ENCODE measurements around the gene PHYHIPL.
"Not testable (repeated sequence)": the region's sequence is repeated elsewhere in the genome, so short reads cannot be mapped to it uniquely, and the experiment has no call there.

The PHYHIPL gene

GRCh38 chr10:59206204-59206720 lies 29.8 kb downstream of the PHYHIPL start:
- DNase-seq (ENCODE audit: low read depth in 2 of 2), result no peak

GRCh38 chr10:59212301-59212798 lies 35.9 kb downstream of the PHYHIPL start:
- DNase-seq (ENCODE audit: low read depth in 2 of 2), result no peak

GRCh38 chr10:59214160-59214559 lies 37.7 kb downstream of the PHYHIPL start:
- DNase-seq (ENCODE audit: low read depth in 2 of 2), result no peak

- DNase-seq (ENCODE audit: low read depth in 2 of 2), result no peak
Observed at GRCh38 chr10:59216178-59216869, 39.9 kb downstream of the PHYHIPL start.

- no peak for DNase-seq (ENCODE audit: low read depth in 2 of 2)
Observed at GRCh38 chr10:59222788-59223187, 46.3 kb downstream of the PHYHIPL start.

GRCh38 chr10:59223597-59223996 lies 47.2 kb downstream of the PHYHIPL start:
- DNase-seq (ENCODE audit: low read depth in 2 of 2), result not testable (repeated sequence)

GRCh38 chr10:59225211-59225610 lies 48.8 kb downstream of the PHYHIPL start:
- no peak for DNase-seq (ENCODE audit: low read depth in 2 of 2)

- DNase-seq (ENCODE audit: low read depth in 2 of 2), result no peak
Observed at GRCh38 chr10:59227136-59227673, 50.8 kb downstream of the PHYHIPL start.

GRCh38 chr10:59229441-59229840 lies 53.0 kb downstream of the PHYHIPL start:
- no peak for DNase-seq (ENCODE audit: low read depth in 2 of 2)

GRCh38 chr10:59234194-59234593 lies 57.8 kb downstream of the PHYHIPL start:
- DNase-seq (ENCODE audit: low read depth in 2 of 2), result no peak

GRCh38 chr10:59234816-59235429 lies 58.5 kb downstream of the PHYHIPL start:
- no peak for DNase-seq (ENCODE audit: low read depth in 2 of 2)

- no peak for DNase-seq (ENCODE audit: low read depth in 2 of 2)
Observed at GRCh38 chr10:59236064-59236697, 59.7 kb downstream of the PHYHIPL start.

GRCh38 chr10:59237775-59238174 lies 61.3 kb downstream of the PHYHIPL start:
- no peak for DNase-seq (ENCODE audit: low read depth in 2 of 2)

- not testable (repeated sequence) for DNase-seq (ENCODE audit: low read depth in 2 of 2)
Observed at GRCh38 chr10:59239108-59239507, 62.7 kb downstream of the PHYHIPL start.

- no peak for DNase-seq (ENCODE audit: low read depth in 2 of 2)
Observed at GRCh38 chr10:59240582-59241183, 64.2 kb downstream of the PHYHIPL start.

GRCh38 chr10:59242057-59242456 lies 65.6 kb downstream of the PHYHIPL start:
- no peak for DNase-seq (ENCODE audit: low read depth in 2 of 2)

- DNase-seq (ENCODE audit: low read depth in 2 of 2), result no peak
Observed at GRCh38 chr10:59242991-59243390, 66.5 kb downstream of the PHYHIPL start.

GRCh38 chr10:59243611-59244195 lies 67.3 kb downstream of the PHYHIPL start:
- DNase-seq (ENCODE audit: low read depth in 2 of 2), result no peak

- no peak for DNase-seq (ENCODE audit: low read depth in 2 of 2)
Observed at GRCh38 chr10:59244871-59245270, 68.4 kb downstream of the PHYHIPL start.

- no peak for DNase-seq (ENCODE audit: low read depth in 2 of 2)
Observed at GRCh38 chr10:59245686-59246085, 69.2 kb downstream of the PHYHIPL start.

- DNase-seq (ENCODE audit: low read depth in 2 of 2), result no peak
Observed at GRCh38 chr10:59252491-59252890, 76.0 kb downstream of the PHYHIPL start.

- DNase-seq (ENCODE audit: low read depth in 2 of 2), result no peak
Observed at GRCh38 chr10:59255463-59255862, 79.0 kb downstream of the PHYHIPL start.

All from stimulated activated CD4-positive, alpha-beta T cell treated with anti-CD3 and anti-CD28 coated beads, Interleukin-1b, Interleukin-23, amount 100 ng/mL, for 1 hour (primary cell).